WERI-Rb-1 (cell line): ENCODE measurements around the gene ACIN1.

Source experiments
- DNase-seq: peaks from one replicate; pipeline ENCODE4 v3.0.0-alpha.2; 2020
- H3K27ac ChIP-seq: fragments of 250-450 bp; sonication (Bioruptor Pico); 2 replicates; pipeline ENCODE4 v1.5.1; 2020; ENCODE audit warnings: mild to moderate bottlenecking, moderate library complexity
- H3K27me3 ChIP-seq: fragments of 250-450 bp; sonication (Bioruptor Pico); 2 replicates; pipeline ENCODE4 v1.5.1; 2021; ENCODE audit warnings: mild to moderate bottlenecking, low read depth, moderate library complexity; ENCODE audit not compliant: insufficient read depth, severe bottlenecking
- H3K36me3 ChIP-seq: fragments of 250-450 bp; sonication (Bioruptor Pico); 2 replicates; pipeline ENCODE4 v1.5.1; 2020; ENCODE audit warnings: mild to moderate bottlenecking, moderate library complexity
- H3K4me3 ChIP-seq: 2 replicates; pipeline ENCODE4 v1.5.1; 2011; ENCODE audit warnings: low read depth, mild to moderate bottlenecking, control low read depth, low read length
- H3K9me3 ChIP-seq: fragments of 250-450 bp; sonication (Bioruptor Pico); 2 replicates; pipeline ENCODE4 v1.5.1; 2021; ENCODE audit warnings: mild to moderate bottlenecking, moderate library complexity; ENCODE audit not compliant: severe bottlenecking
- CTCF ChIP-seq: IDR thresholded peaks from 2 replicates; pipeline ENCODE4 v1.5.1; 2011; ENCODE audit warnings: low read depth, mild to moderate bottlenecking, control low read depth, inconsistent platforms, low read length

ACIN1 gene

GRCh38 chr14:23052182-23052623 is 42.7 kb downstream of the ACIN1 start:
- Histone ChIP-seq H3K27me3 (no peaks in the 10 kb centered on the region), H3K27ac (peak overlapping the region; percentile 55), H3K4me3 (no peak overlapping the region), H3K36me3 (peaks cover 31% of the 10 kb centered on the region), H3K9me3 (no peaks in the 10 kb centered on the region)
- TF ChIP-seq CTCF = peak; percentile 96
- peak; percentile 86 for DNase-seq

GRCh38 chr14:23051141-23052057 is 43.5 kb downstream of the ACIN1 start:
- Histone ChIP-seq H3K9me3 (no peaks in the 10 kb centered on the region), H3K27me3 (no peaks in the 10 kb centered on the region), H3K4me3 (no peak overlapping the region), H3K36me3 (peaks cover 31% of the 10 kb centered on the region), H3K27ac (peak overlapping the region; percentile 55)
- TF ChIP-seq CTCF = no peak
- DNase-seq = no peak

GRCh38 chr14:23049011-23049410 is 45.9 kb downstream of the ACIN1 start:
- Histone ChIP-seq H3K9me3 (no peaks in the 10 kb centered on the region), H3K27me3 (no peaks in the 10 kb centered on the region), H3K4me3 (no peak overlapping the region), H3K27ac (no peak overlapping the region), H3K36me3 (peaks cover 29% of the 10 kb centered on the region)
- no peak for DNase-seq
- TF ChIP-seq CTCF = no peak

GRCh38 chr14:23047751-23048693 is 46.9 kb downstream of the ACIN1 start:
- Histone ChIP-seq H3K27me3 (no peaks in the 10 kb centered on the region), H3K9me3 (no peaks in the 10 kb centered on the region), H3K27ac (no peak overlapping the region), H3K36me3 (peaks cover 20% of the 10 kb centered on the region), H3K4me3 (no peak overlapping the region)
- DNase-seq = no peak
- TF ChIP-seq CTCF = no peak

GRCh38 chr14:23047034-23047634 is 47.8 kb downstream of the ACIN1 start:
- Histone ChIP-seq H3K9me3 (no peaks in the 10 kb centered on the region), H3K36me3 (peaks cover 18% of the 10 kb centered on the region), H3K27ac (no peak overlapping the region), H3K27me3 (no peaks in the 10 kb centered on the region), H3K4me3 (no peak overlapping the region)
- TF ChIP-seq CTCF = no peak
- DNase-seq = no peak
